HUES6 (cell line): ENCODE data around the gene ABCC1.
"Not testable (repeated sequence)": the region's sequence is repeated elsewhere in the genome, so short reads cannot be mapped to it uniquely, and the experiment has no call there.

ENCODE experiments used
- H3K27ac ChIP-seq: 2 replicates; pipeline ENCODE4 v1.7.0; 2013; ENCODE audit warnings: low read depth, mild to moderate bottlenecking, low read length, inconsistent platforms
- H3K27me3 ChIP-seq: 2 replicates; pipeline ENCODE4 v1.6.1; 2013; ENCODE audit warnings: low read length; ENCODE audit not compliant: control insufficient read depth, insufficient read depth
- H3K36me3 ChIP-seq: 2 replicates; pipeline ENCODE4 v1.6.1; 2013; ENCODE audit warnings: low read length; ENCODE audit not compliant: control insufficient read depth, insufficient read depth
- H3K4me1 ChIP-seq: 2 replicates; pipeline ENCODE4 v1.6.1; 2013; ENCODE audit warnings: low read length; ENCODE audit not compliant: control insufficient read depth, insufficient read depth
- H3K4me3 ChIP-seq: 2 replicates; pipeline ENCODE4 v1.5.1; 2013; ENCODE audit warnings: low read depth, low read length
- H3K9ac ChIP-seq: one replicate; pipeline ENCODE4 v1.6.1; 2013; ENCODE audit warnings: mild to moderate bottlenecking, low read length
- H3K9me3 ChIP-seq: 2 replicates; pipeline ENCODE4 v1.6.1; 2013; ENCODE audit warnings: low read depth, low read length; ENCODE audit not compliant: control insufficient read depth, insufficient read depth

The ABCC1 gene

DNA sequence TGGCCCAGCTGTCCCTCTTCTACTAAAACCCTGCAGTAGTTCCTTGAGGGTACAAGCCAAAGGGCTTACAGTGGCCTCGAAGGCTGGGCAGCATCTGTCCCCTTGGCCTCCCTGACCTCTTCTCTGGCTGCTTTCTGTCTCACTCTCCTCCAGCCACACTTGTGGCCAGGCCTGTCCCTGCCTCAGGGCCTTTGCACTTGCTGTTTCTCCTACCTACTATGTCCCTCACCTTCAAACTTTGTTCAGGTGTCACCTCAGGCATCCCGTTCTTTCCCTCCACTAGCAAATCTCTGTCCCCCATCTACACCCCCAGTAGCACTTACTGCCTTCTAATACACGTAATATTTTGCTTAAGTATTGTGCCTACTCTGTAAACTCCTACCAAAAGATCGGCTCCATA lies 6.0 kb downstream of the ABCC1 start:
- H3K4me3 ChIP-seq = no peak overlapping the region
- H3K9me3 ChIP-seq = no peaks in the 10 kb centered on the region
- H3K4me1 ChIP-seq = peaks cover 18% of the 10 kb centered on the region
- H3K27me3 ChIP-seq = no peaks in the 10 kb centered on the region
- H3K36me3 ChIP-seq = no peaks in the 10 kb centered on the region
- no peak overlapping the region for H3K27ac ChIP-seq
- no peak overlapping the region for H3K9ac ChIP-seq

DNA sequence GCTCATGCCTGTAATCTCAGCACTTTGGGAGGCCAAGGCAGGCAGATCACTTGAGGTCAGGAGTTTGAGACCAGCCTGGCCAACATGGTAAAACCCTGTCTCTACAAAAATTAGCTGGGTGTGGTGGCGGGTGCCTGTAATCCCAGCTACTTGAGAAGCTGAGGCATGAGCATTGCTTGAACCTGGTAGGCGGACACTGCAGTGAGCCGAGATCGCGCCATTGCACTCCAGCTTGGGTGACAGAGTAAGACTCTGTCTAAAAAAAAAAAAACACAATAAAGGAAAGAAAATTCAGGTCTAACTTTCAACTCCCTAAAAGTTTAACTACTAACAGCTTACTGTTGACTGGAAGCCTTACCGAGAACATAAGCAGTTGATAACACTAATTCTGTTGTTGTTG lies 6.7 kb downstream of the ABCC1 start:
- not testable (repeated sequence) for H3K27me3 ChIP-seq, H3K9me3 ChIP-seq, H3K9ac ChIP-seq, H3K36me3 ChIP-seq, H3K4me3 ChIP-seq, H3K27ac ChIP-seq
- H3K4me1 ChIP-seq = peaks cover 12% of the 10 kb centered on the region

DNA sequence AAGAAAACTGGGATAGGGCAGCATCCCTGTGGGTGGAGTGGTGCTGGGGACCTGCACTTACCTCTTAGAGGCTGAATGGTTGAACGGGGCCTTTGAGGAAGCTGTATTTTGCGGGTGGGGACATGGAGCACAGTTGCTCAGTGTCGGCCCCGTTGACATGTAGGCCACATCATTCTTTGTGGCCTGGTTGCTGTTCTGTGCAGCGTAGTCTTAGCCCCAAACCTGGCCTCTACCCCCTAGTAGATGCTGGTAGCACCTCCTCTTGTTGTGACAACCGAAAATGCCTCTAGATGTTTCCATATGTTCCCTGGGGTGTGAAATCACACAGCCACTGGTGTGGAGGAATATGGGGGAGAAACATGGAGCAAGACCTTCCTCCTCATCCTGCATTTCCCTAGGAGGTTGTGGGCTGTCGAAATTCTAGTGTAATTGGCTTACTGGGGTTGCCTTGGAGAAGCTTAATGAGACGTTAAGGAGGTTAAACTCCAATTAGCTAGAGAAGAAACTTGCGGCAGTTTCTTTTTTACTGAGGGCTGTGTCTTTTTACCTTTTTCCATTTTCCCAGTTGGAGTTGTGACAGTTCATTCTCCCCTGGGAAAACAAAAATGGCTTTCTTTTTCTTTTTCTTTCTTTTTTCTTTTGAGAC lies 9.4 kb downstream of the ABCC1 start:
- peaks cover 13% of the 10 kb centered on the region for H3K9me3 ChIP-seq
- H3K27ac ChIP-seq = no peak overlapping the region
- H3K4me1 ChIP-seq = peaks cover 9% of the 10 kb centered on the region; the same call in 1 of the 2 replicates
- H3K27me3 ChIP-seq = no peaks in the 10 kb centered on the region
- no peaks in the 10 kb centered on the region for H3K36me3 ChIP-seq
- H3K9ac ChIP-seq = no peak overlapping the region
- no peak overlapping the region for H3K4me3 ChIP-seq

DNA sequence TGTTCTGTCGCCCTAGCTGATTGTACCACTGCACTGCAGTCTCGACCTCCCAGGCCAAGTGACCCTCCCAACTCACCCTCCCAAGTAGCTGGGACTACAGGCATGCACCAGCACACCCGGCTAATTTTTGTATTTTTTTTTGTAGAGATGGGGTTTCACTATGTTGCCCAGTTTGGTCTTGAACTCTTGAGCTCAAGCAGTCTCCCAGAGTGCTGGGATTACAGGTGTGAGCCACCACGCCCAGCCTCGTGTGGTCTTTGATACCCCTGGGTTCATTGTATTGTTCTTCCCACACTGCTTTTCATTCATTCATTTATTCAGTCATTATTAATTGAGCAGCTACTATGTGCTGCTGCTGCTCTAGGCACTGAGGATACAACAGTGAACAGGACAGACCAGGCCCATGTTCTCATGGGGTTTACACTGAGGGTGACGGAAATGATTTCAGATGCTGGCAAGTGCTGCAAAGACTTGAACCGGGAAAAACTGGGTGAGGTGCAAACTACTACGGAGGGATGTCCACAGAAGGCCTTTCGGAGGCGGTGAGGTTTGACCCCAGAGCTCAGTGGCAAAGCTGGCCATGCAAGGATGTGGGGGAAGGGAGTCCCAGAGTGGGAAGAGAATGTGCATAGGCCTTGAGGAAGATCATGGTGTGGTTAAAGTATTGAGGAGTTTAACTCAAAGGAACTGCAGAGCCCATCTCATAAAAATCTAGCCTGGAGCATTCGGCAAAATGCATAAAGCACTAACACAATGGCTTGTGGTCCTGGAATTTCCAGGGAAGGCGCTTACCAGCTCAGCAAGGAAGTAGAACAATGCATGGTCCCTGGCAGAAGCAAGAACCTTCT lies 10.9 kb downstream of the ABCC1 start:
- H3K36me3 ChIP-seq = no peaks in the 10 kb centered on the region
- peaks cover 13% of the 10 kb centered on the region for H3K9me3 ChIP-seq
- H3K9ac ChIP-seq = no peak overlapping the region
- H3K4me3 ChIP-seq = no peak overlapping the region
- H3K27me3 ChIP-seq = no peaks in the 10 kb centered on the region
- H3K4me1 ChIP-seq = peaks cover 8% of the 10 kb centered on the region; the same call in 1 of the 2 replicates
- no peak overlapping the region for H3K27ac ChIP-seq

DNA sequence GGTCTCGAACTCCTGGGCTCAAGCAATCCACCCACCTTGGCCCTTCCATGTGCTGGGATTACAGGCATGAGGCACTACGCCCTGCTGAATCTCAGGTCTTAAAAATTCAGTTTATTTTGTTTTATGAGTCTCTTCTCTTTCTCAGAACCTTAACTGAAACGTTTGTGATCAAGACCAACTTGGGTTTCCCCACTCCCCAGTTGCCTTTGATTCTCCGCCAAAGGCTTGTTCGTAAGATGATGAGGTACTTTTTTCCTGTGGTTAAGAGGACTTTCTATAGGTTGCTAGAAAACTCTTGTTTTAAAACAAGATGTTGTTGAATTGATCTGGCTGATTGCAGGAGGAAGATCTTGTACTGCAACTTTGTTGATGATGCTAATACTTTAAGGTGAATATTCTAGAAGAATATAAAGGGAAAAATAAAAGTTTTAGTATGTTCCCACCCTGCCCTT lies 11.7 kb downstream of the ABCC1 start:
- Histone ChIP-seq H3K9ac (no peak overlapping the region), H3K36me3 (no peaks in the 10 kb centered on the region), H3K27me3 (no peaks in the 10 kb centered on the region), H3K4me3 (no peak overlapping the region), H3K27ac (0 out of 2 replicates have a peak overlapping the region, but pooled peaks have one; percentile 23), H3K4me1 (peaks cover 12% of the 10 kb centered on the region), H3K9me3 (peaks cover 13% of the 10 kb centered on the region)

DNA sequence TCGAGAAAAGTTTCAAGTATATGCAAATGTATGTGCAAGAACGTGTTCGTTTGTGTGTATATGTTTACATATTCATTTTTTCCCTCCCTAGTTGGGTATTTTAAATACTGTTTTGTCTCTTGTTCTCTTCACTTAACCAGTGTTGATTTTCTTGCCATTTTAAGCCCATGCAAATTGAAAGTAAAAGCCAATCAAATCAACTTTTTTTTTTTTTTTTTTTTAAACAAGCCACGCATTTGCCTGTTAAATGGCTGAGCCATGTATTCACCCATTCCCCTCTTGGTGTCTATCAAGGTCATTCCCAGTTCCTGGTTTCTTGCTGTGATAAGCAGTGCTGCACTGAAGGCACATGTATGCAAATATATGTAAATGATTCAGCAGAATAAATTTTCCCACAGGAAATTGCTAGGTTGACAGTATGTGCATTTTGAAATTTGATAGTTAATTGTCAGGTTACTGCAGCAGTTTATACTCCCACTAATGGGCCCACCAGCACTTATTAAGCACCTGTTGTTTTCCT lies 12.2 kb downstream of the ABCC1 start:
- Histone ChIP-seq H3K9me3 (peaks cover 13% of the 10 kb centered on the region), H3K36me3 (no peaks in the 10 kb centered on the region), H3K27ac (no peak overlapping the region), H3K4me3 (no peak overlapping the region), H3K4me1 (peaks cover 16% of the 10 kb centered on the region), H3K27me3 (no peaks in the 10 kb centered on the region), H3K9ac (no peak overlapping the region)

DNA sequence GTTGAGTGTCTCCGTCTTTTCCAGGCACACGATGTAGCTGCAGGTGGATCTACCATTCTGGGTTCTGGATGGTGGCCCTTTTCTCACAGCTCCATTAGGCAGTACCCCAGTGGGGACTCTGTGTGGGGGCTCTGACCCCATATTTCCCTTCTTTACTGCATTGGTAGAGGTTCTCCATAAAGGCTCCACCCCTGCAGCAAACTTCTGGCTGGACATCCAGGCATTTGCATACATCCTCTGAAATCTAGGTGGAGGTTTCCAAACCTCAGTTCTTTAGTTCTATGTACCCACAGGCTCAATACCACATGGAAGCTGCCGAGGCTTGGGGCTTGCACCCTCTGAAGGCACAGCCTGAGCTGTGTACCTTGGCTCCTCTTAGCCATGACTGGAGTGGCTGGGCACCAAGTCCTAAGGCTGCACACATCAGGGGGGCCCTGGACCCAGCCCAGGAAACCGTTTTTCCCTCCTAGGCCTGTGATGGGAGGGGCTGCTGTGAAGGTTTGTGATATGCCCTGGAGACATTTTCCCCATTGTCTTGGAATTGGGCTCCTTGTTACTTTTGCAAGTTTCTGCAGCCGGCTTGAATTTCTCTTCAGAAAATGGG lies 14.0 kb downstream of the ABCC1 start:
- H3K9me3 ChIP-seq = peaks cover 13% of the 10 kb centered on the region
- no peak overlapping the region for H3K4me3 ChIP-seq
- no peak overlapping the region for H3K27ac ChIP-seq
- H3K4me1 ChIP-seq = peaks cover 22% of the 10 kb centered on the region
- H3K27me3 ChIP-seq = no peaks in the 10 kb centered on the region
- H3K9ac ChIP-seq = no peak overlapping the region
- no peaks in the 10 kb centered on the region for H3K36me3 ChIP-seq

DNA sequence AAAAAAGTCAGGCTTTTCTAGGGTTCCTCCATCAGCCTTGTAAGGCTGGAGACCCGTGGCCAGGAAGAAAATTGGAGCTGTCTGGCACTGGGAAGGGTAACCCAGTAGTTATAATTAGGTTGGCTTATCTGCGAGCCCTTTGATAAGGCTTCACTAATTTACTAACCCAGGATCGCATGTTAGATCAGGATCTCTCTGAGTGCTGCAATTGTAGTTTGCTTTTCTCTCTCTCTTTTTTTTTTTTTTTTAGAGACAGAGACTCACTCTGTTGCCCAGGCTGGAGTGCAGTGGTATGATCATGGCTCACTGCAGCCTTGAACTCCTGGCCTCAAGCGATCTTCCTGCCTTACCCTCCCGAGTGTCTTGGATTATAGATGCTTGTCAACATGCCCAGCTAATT lies 17.0 kb downstream of the ABCC1 start:
- Histone ChIP-seq H3K27me3 (no peaks in the 10 kb centered on the region), H3K36me3 (no peaks in the 10 kb centered on the region), H3K9me3 (peaks cover 13% of the 10 kb centered on the region), H3K4me3 (no peak overlapping the region), H3K27ac (0 out of 2 replicates have a peak overlapping the region, but pooled peaks have one; percentile 45), H3K9ac (no peak overlapping the region), H3K4me1 (peaks cover 27% of the 10 kb centered on the region)

DNA sequence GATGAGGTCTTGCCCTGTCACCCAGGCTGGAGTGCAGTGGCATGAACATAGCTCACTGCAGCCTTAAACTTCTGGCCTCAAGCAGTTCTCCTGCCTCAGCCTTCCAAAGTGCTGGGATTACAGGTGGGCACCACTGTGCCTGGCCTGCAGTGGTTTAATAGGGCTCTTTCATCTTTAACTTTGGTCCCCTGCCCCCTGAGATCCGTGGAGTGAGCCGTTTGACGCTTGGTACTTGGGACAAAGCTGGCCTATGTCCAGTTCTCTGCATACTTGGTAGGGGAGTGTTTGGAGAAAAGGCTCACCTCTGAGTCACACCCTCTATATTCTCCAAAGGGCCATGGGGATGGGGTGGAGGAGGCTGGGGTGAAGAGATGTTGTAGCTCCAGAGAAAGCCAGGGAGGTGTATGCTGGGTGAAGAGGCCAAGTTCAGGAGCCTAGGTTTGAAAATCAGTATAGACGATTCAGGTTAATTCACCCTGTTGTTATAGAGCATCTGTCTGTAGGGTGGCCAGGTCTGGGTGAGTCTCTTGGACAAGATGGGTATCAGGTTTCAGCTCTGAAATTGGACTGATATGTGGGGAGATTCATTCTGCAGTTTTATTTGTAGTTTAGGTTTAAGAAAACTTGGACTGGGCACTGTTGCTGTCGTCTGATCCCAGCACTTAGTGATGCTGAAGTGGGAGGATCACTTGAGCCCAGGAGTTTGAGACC lies 17.6 kb downstream of the ABCC1 start:
- Histone ChIP-seq H3K36me3 (no peaks in the 10 kb centered on the region), H3K9me3 (peaks cover 11% of the 10 kb centered on the region)

DNA sequence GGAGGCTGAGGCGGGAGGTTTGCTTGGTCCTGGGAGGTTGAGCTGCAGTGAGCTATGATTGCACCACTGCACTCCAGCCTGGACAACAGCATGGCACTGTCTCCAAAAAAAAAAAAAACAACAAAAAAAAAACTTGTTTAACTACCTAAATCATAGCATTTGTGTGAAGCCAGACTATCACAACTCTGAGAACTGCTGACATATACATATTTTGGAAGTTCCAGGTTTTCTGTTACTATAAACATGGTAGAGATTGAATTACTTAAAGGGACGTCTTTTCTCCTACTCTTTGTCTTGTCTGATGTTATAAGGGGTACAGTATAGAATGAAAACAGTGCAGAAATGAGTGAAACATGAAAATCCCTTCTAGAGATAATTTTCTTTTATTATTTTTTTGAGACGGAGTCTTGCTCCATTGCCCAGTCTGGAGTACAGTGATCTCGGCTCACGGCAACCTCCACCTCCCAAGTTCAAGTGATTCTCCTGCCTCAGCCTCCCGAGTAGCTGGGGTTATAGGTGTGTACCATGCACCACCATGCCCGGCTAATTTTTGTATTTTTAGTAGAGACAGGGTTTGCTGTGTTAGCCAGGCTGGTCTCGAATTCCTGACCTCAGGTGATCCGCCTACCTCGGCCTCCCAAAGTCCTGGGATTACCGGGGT lies 18.4 kb downstream of the ABCC1 start:
- Histone ChIP-seq H3K36me3 (0 out of 2 replicates have a peak, but pooled peaks cover 6% of the 10 kb centered on the region), H3K4me3 (no peak overlapping the region), H3K4me1 (peaks cover 35% of the 10 kb centered on the region), H3K27ac (no peak overlapping the region), H3K9ac (no peak overlapping the region), H3K27me3 (no peaks in the 10 kb centered on the region), H3K9me3 (peaks cover 10% of the 10 kb centered on the region)

More for the DNA sequence above, 17.6 kb downstream of the ABCC1 start:
- H3K4me1 ChIP-seq = peaks cover 33% of the 10 kb centered on the region
- H3K9ac ChIP-seq = no peak overlapping the region
- H3K27me3 ChIP-seq = no peaks in the 10 kb centered on the region
- H3K27ac ChIP-seq = no peak overlapping the region
- H3K4me3 ChIP-seq = no peak overlapping the region
